Upper lobe of left lung (tissue), 6 donors: ENCODE results near the gene CYLD. TPM values are rescaled to one million over a fixed set of nuclear protein-coding genes. Genes with fewer than 3 reads are reported as not detected.

Experiments used
- ATAC-seq, 2 donors: fragments of 200-7000 bp; cut with Tn5 transposase; one replicate each; pipeline ENCODE4 v1.9.1; 2022; ENCODE audit warnings: mild to moderate bottlenecking in 2 of 2, moderate library complexity in 2 of 2; ENCODE audit not compliant: low FRiP score in 2 of 2
- DNase-seq, 2 donors: peaks; one replicate each; pipeline ENCODE4 v3.0.0-alpha.2; 2019 to 2020
- H3K27ac ChIP-seq, 4 donors: fragments of 200-600 bp; sonication (generic); one replicate each; pipeline ENCODE4 v1.5.1; 2016 to 2019
- H3K27me3 ChIP-seq, 4 donors: fragments of 200-600 bp; sonication (generic); one replicate each; pipeline ENCODE4 v1.5.1; 2017 to 2019
- H3K36me3 ChIP-seq, 4 donors: fragments of 200-600 bp; sonication (generic); one replicate each; pipeline ENCODE4 v1.5.1; 2016 to 2019
- H3K4me1 ChIP-seq, 4 donors: fragments of 200-600 bp; sonication (generic); one replicate each; pipeline ENCODE4 v1.5.1; 2018 to 2019
- H3K4me3 ChIP-seq, 4 donors: fragments of 200-600 bp; sonication (generic); one replicate each; pipeline ENCODE4 v1.5.1; 2017 to 2019; ENCODE audit warnings: mild to moderate bottlenecking in 2 of 4, moderate library complexity in 1 of 4
- H3K9me3 ChIP-seq, 4 donors: fragments of 200-600 bp; sonication (generic); one replicate each; pipeline ENCODE4 v1.5.1; 2018 to 2019
- EP300 ChIP-seq, 4 donors: sonication (generic); formaldehyde crosslinking; IDR thresholded peaks; one replicate each; pipeline ENCODE4 v1.5.1; 2017; ENCODE audit warnings: antibody characterized with exemption in 4 of 4, control low read depth in 2 of 4
- POLR2A ChIP-seq, 4 donors: fragments of 450-650 bp; IDR thresholded peaks; one replicate each; pipeline ENCODE4 v1.5.1; 2016 to 2017; ENCODE audit warnings: antibody characterized with exemption in 4 of 4, mild to moderate bottlenecking in 2 of 4
- POLR2AphosphoS5 ChIP-seq, 2 donors: sonication (generic); formaldehyde crosslinking; IDR thresholded peaks; one replicate each; pipeline ENCODE4 v1.5.1; 2017; ENCODE audit warnings: antibody characterized with exemption in 2 of 2
- WGBS, 2 donors: methylation state at CpG; one replicate each; pipeline ENCODE4 v1.1.5; 2017 to 2018; 5-methylcytosine and 5-hydroxymethylcytosine counted together
- total RNA-seq, 6 donors: library from RNA; depleted of rRNA in 4 of 6; stranded (reverse); fragments of >200 nt in 4 of 6; gene quantifications; one replicate each; pipeline versions ENCODE4 v1.1.0 to v1.2.1, GENCODE V29; 2016 to 2021
- TF ChIP-seq, protein P1 (sequence below), 6 experiments: fragments of 450-650 bp in 4 of 6; fragments of 200-600 bp in 2 of 6; sonication (generic) in 2 of 6; IDR thresholded peaks; one replicate each; pipeline ENCODE4 v1.5.1; 2016 to 2019; ENCODE audit warnings: antibody characterized with exemption in 6 of 6
- donor health status: DM: no; HTN: no; CAD: no; lungs with moderate emphysema.
- donor health status: DM: no; HTN: yes; CAD: no; lungs with severe emphysema.

The CYLD gene
- total RNA-seq, 6 donors from 2014 or later: 25.5 to 72.1 (median 46.1) TPM

DNA sequence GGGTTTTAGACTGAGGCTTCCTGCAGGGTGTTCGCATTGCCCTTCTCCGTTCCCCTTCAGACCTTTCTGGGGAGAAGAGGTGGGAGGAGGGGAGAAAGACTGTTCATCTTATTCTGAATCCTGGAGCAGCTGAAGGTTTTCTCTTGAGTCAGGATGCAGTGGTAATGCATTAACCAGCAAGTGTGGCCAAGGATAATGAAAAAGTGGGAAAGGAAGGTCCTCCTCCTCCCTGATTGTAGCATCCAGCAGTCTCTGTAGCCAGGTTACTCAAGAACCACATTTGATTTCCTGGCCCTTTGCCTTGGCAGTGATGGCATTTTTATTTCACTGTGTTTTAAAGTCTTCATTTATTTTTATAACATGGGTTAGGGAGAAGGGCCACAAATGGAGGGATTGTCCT lies 59.1 kb downstream of the CYLD start:
- H3K4me1 ChIP-seq: peaks cover 0 to 3% (median 2%) of the 10 kb centered on the region in 4 donors
- no peak overlapping the region for H3K4me3 ChIP-seq
- WGBS, 2 donors: 95% methylated on average over 2 of the region's 2 CpGs
- H3K27ac ChIP-seq: no peak overlapping the region
- DNase-seq: no peak
- peaks cover 7 to 37% (median 11%) of the 10 kb centered on the region in 4 donors for H3K36me3 ChIP-seq
- no peaks in the 10 kb centered on the region for H3K27me3 ChIP-seq
- ATAC-seq: no peak
- no peak for TF ChIP-seq POLR2A (IDR thresholded peaks at IDR 0.05)
- TF ChIP-seq, protein P1, sequence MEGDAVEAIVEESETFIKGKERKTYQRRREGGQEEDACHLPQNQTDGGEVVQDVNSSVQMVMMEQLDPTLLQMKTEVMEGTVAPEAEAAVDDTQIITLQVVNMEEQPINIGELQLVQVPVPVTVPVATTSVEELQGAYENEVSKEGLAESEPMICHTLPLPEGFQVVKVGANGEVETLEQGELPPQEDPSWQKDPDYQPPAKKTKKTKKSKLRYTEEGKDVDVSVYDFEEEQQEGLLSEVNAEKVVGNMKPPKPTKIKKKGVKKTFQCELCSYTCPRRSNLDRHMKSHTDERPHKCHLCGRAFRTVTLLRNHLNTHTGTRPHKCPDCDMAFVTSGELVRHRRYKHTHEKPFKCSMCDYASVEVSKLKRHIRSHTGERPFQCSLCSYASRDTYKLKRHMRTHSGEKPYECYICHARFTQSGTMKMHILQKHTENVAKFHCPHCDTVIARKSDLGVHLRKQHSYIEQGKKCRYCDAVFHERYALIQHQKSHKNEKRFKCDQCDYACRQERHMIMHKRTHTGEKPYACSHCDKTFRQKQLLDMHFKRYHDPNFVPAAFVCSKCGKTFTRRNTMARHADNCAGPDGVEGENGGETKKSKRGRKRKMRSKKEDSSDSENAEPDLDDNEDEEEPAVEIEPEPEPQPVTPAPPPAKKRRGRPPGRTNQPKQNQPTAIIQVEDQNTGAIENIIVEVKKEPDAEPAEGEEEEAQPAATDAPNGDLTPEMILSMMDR (IDR thresholded peaks at IDR 0.05): no peak
- TF ChIP-seq POLR2AphosphoS5 (IDR thresholded peaks at IDR 0.05): no peak
- TF ChIP-seq EP300 (IDR thresholded peaks at IDR 0.05): no peak
- no peaks in the 10 kb centered on the region for H3K9me3 ChIP-seq

DNA sequence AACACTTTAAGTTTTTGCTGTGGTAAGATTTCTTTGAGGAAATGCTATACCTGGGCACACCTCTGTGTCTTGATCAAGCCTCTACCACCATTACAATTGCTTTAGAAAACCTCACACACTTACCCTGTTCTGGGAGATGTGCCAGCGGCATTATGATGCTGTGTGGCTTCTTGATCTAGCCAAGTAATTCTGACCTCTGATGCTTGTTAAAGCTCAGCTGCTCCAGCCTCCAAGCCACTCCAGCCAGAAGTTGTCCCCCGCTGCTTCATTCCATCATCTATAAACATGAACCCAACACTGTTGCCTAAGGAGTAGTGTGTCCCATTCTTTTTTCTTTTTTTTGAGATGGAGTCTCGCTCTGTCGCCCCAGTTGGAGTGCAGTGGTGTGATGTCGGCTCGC lies 60.1 kb downstream of the CYLD start:
- DNase-seq (no peak), ATAC-seq (no peak)
- Histone ChIP-seq H3K27me3 (no peaks in the 10 kb centered on the region), H3K27ac (no peak overlapping the region), H3K9me3 (no peaks in the 10 kb centered on the region), H3K4me3 (no peak overlapping the region), H3K36me3 (peaks cover 0 to 28% (median 4%) of the 10 kb centered on the region in 4 donors), H3K4me1 (peaks cover 3 to 12% (median 9%) of the 10 kb centered on the region in 4 donors)
- TF ChIP-seq POLR2AphosphoS5 (IDR thresholded peaks at IDR 0.05) (no peak), POLR2A (IDR thresholded peaks at IDR 0.05) (no peak), EP300 (IDR thresholded peaks at IDR 0.05) (no peak)
- TF ChIP-seq, protein P1 (IDR thresholded peaks at IDR 0.05): no peak
- WGBS, 2 donors: 90 to 95% methylated on average over 6 of the region's 6 CpGs

DNA sequence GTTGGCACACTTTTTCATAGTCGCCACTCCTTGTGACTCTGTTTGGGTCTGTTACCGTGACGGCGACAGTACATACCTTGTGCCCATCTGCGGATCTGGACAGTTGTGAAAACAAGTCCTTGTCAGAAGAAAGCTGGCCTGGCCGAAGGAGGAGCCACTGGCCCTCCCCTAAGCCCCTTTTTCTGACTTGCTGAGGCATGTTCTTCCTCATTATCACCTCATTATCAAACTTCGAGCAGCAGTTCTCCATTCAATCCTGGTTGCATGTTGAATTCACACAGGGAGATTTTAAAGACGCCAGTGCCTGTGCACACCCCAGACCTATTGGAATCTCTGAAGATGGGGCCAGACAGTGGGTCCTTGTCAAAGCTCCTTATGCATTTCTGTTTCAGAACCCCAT lies 61.1 kb downstream of the CYLD start:
- Histone ChIP-seq H3K9me3 (no peaks in the 10 kb centered on the region), H3K4me1 (peaks cover 3 to 14% (median 9%) of the 10 kb centered on the region in 4 donors), H3K36me3 (peaks cover 0 to 18% (median under 1%) of the 10 kb centered on the region in 4 donors), H3K27ac (no peak overlapping the region), H3K4me3 (no peak overlapping the region), H3K27me3 (no peaks in the 10 kb centered on the region)
- DNase-seq: no peak
- TF ChIP-seq, protein P1 (IDR thresholded peaks at IDR 0.05): no peak
- TF ChIP-seq POLR2AphosphoS5 (IDR thresholded peaks at IDR 0.05) (no peak), EP300 (IDR thresholded peaks at IDR 0.05) (no peak), POLR2A (IDR thresholded peaks at IDR 0.05) (no peak)
- ATAC-seq: no peak
- WGBS, 2 donors: 82 to 85% methylated on average over 8 of the region's 8 CpGs

DNA sequence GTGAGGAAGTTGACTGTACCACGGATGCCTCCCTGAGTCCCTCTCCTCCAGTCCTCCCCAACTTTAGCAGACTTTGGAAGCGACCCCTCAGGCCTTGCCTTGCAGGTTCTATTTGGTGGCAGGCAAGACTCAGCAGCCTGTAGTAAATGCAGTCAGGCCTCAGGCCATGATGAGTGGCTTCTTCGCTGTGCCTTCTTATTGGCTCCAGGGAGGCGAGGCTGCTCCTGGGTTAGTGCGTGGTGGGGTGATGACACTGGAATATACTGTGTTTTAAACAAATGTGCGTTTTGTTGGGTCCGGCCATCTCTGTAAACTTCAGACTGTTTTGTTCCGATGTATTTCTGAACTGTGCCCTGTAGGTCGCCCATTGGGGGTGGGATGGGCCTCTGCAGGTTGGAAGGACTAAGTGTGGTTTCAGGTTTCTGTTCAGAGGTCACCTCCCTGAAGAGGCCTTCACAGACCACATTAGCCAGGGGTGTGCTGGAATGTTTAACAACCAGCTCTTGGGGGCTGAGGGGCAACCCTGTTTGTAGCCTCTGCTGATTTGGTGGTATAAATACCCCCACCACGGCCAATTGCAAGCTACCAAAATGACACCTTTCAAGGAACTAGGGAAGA lies 62.5 kb downstream of the CYLD start:
- H3K4me3 ChIP-seq: no peak overlapping the region
- ATAC-seq (no peak), DNase-seq (no peak)
- H3K36me3 ChIP-seq: peaks cover 0 to 5% (median 0%) of the 10 kb centered on the region in 4 donors
- no peaks in the 10 kb centered on the region for H3K27me3 ChIP-seq
- no peak overlapping the region for H3K27ac ChIP-seq
- peaks cover 3 to 14% (median 9%) of the 10 kb centered on the region in 4 donors for H3K4me1 ChIP-seq
- no peaks in the 10 kb centered on the region for H3K9me3 ChIP-seq
- 86 to 87% methylated on average over 8 to 10 of the region's 10 CpGs for WGBS, 2 donors
- TF ChIP-seq, protein P1 (IDR thresholded peaks at IDR 0.05): no peak
- TF ChIP-seq POLR2AphosphoS5 (IDR thresholded peaks at IDR 0.05) (no peak), POLR2A (IDR thresholded peaks at IDR 0.05) (no peak), EP300 (IDR thresholded peaks at IDR 0.05) (no peak)
